Activated naive CD4-positive, alpha-beta T cell treated with anti-CD3 and anti-CD28 coated beads, Interleukin-2, amount 50 U/mL, for 16 hours (primary cell): Measurements from ENCODE around the gene CLSTN1.
"Not testable (repeated sequence)": the region's sequence is repeated elsewhere in the genome, so short reads cannot be mapped to it uniquely, and the experiment has no call there.

Experiments used
- DNase-seq: peaks from one replicate; pipeline ENCODE4 v3.0.0-alpha.2; 2020

CLSTN1 gene

DNA sequence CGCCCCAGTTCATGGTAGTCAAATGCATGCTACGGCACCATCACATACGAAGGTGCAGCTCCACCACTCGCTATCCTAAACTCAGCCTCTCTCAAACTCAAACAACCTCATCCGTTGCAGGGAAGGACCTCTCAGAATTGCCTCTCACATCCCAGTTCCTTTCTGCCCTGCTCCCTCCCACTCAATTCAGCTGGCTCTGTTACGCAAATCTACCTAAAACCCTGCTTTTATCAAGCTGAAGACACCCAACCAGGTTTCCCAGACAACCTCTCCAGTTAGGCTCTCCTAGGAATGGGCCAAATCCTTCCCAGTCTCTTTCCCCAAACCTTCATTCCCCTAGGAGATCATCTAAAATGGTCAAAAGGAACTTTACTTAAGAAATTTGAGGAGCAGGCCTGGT, 62.9 kb downstream of the CLSTN1 start:
- no peak for DNase-seq

DNA sequence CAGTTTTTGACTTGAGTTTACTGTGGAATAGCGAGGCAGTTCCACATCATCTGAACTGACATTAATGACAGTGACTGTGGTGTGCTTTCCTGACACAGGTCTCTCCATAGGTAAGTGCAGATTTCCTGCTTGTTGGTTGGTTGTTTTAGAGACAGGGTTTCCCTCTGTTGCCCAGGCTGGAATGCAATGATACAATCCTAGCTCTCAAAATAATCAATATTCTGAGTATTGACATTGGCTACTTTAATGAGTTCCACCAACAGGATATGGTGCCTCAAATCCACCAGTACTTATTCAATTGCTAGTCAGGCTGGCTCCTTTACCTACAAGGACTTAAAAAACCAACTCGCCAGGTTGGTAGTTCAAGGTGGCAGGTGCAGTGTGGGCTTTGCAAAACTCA, 63.8 kb downstream of the CLSTN1 start:
- DNase-seq, result no peak

DNA sequence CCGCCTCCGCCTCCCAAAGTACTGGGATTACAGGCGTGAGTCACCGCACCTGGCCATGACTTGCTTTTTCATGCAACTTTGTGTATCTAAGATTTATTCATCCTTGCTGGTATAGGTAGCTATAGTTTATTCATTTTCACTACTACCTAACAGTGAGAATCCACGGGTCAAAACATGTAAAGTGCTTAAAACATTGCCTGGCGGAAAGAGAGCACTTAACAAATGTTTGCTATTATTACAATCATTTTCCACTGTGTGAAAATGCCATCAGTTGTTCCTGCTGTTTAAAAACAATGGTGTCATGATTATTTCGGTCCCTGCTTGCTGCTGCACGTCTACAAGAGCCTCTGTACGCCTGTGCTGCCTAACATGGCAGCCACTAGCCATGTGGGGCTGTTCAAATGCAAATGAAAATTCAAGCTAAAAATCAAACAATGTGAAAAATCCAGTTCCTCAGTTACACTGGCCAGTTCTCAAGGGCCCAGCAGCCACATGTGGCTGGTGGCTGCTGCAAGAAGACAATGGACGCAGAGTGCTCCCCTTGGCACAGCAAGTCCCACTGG, 65.1 kb downstream of the CLSTN1 start:
- no peak for DNase-seq

DNA sequence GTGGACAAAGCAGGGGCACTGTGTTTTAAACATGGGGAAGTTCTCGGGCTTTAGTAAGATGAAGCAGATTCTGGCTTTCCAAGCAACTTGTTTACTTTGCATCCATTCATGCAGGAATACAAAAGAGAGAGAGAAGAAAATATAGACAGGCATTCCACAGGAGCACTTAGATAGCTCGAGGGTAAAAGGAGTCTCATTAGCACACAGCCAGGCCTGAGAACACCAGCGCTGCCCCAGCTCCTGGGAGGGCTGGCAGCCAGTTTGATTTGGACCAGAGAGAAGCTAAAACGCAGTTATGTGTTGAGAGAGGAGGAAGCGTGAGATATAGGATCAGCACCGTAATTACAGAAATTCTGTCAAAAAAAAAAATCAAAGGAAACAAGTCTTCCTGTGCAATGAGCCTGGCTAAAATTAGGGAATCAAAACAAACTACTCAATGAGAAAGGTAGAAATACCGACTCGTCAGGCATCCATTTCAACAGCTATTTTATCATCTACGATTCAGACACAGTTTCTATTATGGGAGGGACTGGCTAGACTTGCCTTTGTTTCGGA, 68.2 kb downstream of the CLSTN1 start:
- DNase-seq, result no peak

DNA sequence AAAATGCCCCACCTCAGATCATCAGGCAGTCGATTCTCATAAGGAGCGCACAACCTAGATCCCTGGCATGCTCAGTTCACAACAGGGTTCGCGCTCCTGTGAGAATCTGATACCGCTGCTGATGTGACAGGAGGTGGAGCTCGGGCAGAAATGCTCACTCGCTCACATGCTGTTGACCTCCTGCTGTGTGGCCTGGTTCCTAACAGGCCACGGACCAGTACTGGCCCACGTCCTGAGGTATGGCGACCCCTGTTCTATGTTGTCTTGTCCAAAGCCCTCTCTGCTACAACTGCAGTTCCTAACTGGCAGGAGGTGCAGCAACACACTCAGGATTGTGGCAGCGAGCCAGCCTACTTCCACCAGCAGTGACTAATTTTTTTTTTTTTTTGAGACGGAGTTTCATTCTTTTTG, 70.6 kb downstream of the CLSTN1 start:
- DNase-seq, result no peak

DNA sequence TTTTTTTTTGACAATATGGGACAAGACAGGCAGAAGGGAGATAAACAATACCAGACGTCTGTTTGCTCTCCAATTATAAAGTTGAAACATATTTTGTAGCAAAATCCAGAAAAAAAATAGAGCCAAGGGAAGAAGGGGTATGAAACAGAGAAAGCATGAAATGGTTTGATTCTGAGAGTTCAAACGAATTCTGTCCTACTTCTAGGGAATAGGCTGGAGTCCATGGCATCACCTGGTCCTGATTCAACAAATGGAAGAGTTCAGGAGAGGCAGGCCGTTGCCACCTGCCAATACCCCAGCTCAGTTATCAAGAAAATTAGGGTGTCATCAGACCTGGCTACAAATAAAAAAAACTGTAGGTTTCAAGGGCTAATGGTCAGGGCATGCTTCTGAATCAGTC, 71.8 kb downstream of the CLSTN1 start:
- DNase-seq, result no peak

DNA sequence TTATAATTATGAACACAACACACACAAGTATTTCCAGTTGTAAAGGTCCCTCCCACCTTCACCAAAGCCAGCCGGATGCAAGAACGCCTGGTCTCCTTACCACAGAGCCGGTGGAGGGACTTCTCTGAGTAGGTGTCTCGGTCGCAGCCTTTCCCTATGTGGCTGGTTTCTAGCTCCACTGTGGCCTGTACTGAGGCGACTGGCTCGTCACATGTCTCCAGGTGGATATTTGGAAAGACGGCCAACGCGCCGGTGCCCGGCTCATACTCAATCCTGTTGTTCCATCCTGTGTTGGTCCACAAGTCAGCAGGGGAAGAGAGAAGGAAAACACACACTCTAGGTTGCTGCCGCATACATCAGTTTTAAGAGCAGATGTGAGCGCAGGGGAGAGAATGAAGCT, 74.4 kb downstream of the CLSTN1 start:
- no peak for DNase-seq

DNA sequence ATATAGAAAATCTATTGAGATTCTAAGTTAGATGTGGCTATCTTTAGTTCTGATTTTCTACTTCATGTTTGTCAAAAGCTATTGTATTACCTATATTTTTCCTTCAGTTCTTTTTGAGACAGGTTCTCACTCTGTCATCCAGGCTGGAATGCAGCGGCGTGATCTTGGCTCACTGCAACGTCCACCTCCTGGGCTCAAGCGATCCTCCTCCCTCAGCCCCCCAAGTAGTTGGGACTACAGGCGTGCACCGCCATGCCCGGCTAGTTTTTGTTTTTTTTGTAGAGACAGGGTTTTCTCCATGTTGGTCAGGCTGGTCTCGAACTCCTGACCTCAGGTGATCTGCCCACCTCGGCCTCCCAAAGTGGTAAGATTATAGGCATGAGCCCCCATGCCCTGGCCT, 75.4 kb downstream of the CLSTN1 start:
- DNase-seq, result not testable (repeated sequence)

DNA sequence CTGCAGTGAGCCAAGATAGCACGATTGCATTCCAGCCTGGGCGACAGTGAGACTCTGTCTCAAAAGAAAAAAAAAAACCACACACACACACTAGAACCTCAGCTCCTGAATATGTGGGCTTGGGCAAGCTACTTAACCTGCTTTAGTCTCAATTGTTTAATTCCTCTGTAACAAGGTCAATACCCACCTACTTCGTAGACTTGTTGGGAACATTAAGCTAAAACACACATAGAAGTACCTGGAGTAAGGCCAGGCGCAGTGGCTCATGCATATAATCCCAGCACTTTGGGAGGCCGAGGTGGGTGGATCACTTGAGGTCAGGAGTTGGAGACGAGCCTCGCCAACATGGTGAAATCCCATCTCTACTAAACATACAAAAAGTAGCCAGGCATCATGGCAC, 77.1 kb downstream of the CLSTN1 start:
- no peak for DNase-seq

DNA sequence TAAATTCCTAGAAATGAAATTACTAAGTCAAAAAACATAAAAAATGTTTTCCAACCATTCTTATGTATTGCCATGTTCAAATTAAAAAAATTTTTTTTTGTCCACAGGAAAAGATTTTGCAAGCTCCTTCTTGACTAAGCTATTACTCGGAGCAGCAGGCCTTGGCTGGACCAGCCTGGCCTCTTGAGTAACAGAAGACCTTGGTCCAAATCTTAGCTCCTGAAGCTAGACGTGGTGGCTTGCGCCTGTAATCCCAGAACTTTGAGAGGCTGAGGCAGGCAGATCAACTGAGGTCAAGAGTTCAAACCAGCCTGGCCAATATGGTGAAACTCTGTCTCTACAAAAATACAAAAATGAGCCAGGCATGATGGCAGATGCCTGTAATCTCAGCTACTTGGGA, 77.6 kb downstream of the CLSTN1 start:
- DNase-seq, result no peak

DNA sequence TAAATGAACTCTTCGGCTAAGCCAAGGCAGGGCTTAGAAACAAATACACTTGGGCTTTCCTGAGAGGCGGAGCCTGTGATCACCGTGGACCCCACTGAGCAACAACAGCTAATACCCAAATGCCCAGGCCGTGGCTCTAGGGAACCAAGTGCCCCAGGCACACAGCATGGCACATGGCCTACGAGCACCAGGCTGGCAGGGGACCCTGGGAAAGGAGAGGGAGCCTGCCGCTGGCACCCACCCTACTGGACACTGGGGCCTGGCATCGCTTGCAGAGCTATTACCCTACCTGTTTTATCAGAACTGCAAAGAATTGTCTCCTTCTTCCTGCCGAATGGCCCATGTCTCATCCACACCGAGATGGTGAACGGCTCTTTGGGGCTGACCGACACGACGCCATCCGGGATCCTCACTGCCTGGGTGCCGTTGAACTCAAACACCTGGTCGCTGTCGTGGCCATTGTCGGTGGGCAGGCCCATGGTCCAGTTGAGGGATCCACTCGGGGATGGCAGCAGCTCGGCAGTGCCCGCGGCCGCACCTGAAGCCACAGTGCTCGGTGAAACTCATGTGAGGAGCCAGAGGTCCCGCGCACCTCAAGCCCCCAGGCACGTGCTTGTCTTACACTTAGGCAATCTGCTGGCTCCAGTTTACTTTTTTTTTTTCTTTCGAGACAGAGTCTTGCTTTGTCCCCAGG, 79.5 kb downstream of the CLSTN1 start:
- no peak for DNase-seq

DNA sequence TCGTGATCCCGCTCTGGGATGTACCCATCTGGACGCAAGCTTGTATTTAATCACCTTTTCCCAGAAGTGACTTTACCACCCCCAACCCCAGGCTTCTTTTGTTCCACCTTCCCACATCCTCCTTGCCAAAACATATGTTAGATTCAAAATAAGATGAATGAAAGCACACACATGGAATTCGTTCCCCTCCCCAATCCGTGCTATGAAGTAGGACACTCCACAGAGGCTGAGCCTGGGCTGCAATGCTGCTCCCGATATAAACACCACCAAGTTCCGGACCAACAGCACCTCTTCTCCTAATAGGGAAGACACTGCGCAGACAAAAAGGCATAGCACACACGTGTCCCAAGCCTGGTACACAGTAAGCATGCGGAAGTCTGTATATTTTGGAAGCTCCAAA, 86.1 kb downstream of the CLSTN1 start:
- no peak for DNase-seq

DNA sequence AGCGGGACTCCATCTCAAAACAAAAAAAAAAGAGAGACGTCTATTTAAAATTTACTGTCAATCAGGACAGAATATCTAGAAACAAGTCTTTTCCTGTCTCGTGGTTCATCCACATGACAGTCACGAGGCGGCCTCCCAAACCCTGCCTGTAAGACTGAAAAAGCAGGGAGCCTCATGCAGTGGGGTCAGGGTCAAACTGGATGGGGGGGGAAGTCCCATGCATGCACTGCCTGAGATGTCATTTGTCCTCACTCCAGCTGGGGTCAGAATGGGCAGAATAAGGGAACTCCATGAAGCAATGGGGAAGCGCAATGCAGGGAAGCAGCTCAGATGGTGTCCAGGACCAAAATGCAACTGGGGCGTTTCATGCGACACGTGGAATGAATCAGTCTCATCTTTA, 86.7 kb downstream of the CLSTN1 start:
- DNase-seq, result no peak

DNA sequence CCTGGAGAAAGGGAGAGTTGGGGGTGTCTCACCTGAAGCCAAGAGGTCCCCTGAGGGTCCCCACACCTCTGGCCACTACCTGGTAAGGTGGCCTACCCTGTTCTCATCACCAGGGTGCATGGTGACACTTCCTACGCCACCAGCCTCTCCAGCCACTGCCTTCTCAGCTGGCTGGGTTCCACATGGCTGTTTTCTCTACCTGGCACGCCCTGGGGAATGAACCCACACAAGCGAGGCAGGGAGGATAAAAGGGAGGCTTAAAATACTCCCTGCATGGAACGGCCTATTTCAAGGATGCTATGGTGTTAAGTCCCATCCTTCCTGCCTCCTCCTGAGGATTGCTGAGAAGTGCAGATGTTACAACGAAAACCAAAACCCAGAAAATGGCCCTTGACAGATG, 87.5 kb downstream of the CLSTN1 start:
- no peak for DNase-seq

DNA sequence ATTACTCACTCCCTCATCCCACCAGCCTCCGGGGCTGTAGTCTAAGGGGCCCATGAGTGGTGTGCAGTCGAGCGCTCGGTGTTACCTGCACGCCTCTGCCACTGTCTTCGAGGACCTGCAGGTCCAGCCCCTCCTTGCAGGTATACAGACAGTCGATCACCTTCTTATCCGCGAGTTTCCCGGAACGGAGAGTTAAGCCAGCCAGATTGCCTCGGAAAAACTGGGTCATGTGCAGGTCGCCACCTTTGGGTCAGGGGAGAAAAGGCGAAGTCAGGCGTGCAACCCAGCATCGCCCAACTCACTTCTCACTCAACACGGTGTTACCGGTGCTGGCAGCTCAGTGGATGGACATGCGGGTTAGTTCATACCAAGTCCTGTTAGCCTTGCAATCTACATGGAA, 88.0 kb downstream of the CLSTN1 start:
- no peak for DNase-seq

DNA sequence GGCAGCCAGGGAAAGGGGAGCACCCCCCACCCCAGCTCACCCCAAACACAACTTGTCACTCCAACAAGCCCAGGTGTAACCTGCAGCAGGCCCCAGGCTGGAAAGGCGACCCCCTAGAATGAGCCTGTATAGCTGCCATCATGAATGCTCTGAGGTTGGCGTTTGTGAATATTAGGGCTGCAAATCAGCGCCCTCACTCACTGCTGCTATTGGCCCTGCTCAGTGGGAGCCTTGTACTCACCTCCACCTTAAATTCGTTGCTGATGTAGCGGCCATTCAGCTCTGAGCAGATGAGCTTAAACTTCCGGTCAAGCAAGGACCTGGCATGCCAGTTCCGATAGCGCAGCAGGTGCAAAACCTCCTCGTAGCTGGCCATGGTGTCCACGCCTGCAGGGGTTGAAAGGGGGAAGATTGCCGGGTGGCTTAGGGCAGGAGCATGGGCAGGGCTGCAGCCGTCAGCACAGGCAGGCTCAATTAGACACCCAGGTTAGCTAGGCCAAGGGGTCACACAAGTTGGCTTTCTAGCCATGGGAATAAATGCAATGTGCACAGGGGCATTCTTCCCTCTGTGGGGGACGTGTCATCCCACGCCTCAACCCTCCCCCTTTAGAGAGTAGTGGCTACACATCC, 90.5 kb downstream of the CLSTN1 start:
- no peak for DNase-seq

DNA sequence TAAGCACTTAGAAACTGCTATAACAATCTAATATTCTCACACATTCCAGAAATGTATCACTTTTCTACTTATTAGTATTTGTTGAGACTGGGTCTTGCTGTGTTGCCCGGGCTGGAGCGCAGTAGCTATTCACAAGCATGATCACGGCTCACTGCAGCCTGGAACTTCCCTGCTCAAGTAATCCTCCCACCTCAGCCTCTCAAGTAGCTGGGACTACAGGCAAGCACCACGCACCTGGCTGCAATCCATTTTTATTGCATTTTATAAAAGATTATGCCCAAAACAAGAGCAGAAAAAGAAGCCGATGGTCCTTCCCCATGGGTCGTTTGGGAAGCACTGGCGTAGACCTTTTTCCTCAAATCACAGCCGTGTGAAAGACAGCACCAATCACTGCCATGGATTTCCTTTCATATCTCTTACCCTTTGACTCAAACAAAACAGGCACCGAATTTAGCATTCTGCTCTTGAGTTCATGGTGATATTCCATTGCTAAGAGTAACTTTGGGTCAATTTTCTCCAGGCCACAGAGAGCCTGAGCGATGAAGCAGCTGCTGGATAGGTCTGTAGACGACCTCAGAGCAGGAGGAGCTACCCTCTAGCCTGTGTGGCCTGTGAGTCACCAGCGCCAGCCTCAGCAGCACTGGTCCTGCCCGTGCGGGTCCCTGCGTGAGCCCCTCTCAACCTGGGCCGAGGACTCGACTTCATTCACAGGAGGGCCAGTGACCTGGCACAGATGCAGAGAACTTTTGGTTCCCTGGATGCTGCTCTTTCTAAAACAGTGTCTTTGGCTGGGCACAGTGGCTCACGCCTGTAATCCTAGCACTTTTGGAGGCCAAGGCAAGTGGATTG, 91.4 kb downstream of the CLSTN1 start:
- no peak for DNase-seq

DNA sequence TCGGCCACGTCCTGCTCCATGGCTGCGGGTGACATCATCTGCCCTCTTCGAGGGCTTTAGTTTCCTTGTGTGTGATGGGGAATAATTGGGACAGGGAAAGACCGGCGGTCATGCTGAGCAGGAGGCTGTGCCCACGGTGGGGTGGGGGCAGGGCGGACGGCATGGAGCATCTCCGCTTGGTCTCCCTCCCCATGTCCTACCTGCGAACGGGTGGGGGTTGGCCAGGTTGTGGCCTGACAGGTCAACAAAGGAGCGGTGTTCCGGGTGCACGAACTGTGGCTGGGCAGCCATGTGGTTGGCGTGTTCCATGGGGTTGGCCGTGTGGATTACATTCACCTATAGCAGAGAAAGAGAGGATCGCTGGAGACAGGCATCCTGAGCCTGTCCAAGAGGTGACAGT, 92.2 kb downstream of the CLSTN1 start:
- no peak for DNase-seq

DNA sequence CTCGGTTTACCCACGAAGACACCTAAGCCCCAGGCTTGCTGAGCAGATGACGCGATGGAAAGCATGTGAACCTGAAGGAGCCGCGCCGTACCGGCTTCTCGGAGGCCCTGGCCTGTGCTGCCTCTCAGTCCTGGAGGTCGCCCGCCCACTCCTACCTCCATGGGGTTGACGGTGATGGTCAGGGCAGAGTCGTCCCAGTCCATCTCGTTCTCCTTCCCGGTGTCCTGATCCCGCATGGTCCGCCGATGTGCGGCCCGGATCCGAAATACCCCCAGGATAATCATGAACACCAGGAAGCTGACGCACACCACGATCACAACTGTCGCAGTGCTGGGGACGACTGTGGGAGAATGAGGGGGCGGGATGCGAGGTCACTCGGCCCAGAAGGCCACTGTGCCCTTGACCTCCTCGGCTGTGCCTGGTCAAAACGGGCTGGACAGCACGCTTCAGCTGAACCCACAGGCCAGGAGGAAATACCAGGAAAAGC, 92.7 kb downstream of the CLSTN1 start:
- no peak for DNase-seq

DNA sequence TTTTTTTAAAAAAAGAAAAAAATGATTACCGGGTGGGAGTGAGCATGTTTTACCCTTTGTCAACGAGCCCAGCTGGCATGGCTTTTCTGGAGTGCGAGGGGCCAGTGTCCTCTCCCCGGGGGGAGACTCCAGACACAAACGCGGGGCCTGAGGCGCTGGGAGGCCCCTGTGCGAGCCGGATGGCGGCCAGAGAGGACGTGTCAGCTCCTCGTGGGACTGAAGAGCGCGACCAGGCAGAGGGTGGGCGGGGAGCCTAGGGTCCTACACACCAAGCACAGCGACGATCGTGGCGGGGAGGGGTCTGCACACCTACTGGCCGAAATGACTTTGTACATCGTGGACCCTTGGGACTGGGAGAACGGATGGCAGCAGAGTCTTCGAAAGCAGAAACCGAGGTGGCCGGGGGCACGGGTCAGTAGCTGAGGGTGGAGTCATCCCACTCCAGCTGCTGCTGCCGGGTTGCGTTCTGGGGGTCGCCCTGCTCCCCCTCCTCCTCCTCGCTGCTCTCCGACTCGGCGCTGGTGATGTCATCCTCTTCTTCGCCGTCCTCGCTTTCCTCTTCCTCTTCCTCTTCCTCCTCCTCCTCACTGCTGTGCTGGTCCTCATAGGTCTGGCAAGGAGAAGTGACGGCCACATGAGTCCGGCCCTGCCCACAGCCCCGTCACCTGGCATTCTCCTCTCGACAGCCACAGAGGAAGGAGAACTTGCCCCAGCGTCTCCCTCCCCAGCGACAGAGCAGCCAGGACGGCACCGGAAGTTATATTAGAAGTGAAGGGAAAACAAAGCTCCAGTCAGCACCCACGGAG, 93.5 kb downstream of the CLSTN1 start:
- no peak for DNase-seq

DNA sequence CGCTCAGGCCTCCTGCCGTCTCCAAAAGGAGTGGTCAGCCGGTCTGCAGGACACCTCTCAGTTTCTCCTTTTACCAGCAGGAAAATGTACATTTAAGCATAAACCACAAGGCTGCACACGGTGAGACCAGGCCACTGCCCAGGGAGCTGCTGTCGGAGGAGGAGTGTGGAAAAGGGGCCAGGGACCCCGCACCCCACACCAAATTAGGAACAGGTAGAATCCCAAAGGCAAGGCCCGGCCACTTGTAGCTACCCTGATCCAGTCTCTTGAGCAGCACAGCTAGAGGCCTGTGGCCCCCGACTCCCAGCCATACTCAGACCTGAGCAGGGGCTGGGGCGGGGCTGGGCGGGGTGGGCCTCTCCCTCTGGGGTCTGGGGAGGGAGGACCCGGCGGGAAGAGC, 94.2 kb downstream of the CLSTN1 start:
- no peak for DNase-seq
